Liver (tissue), 3 donors: ENCODE data around the gene PCNT.

Source experiments
- EGR1 ChIP-seq, 2 donors: IDR thresholded peaks; 2 replicates each; pipeline ENCODE4 v1.6.1; 2016 to 2018; ENCODE audit warnings: antibody characterized with exemption in 2 of 2, low read depth in 2 of 2
- GABPA ChIP-seq, 2 donors: IDR thresholded peaks in 1 of 2; conservative IDR thresholded peaks in 1 of 2; 2 replicates each; pipeline ENCODE4 v1.6.1; 2016; ENCODE audit warnings: antibody characterized with exemption in 2 of 2, mild to moderate bottlenecking in 1 of 2, moderate library complexity in 1 of 2
- JUND ChIP-seq, 2 donors: IDR thresholded peaks; 2 replicates each; pipeline ENCODE4 v1.6.1; 2016; ENCODE audit warnings: antibody characterized with exemption in 2 of 2
- RAD21 ChIP-seq, 2 donors: IDR thresholded peaks; 2 replicates each; pipeline ENCODE4 v1.6.1; 2016; ENCODE audit warnings: antibody characterized with exemption in 2 of 2, mild to moderate bottlenecking in 2 of 2
- SP1 ChIP-seq: IDR thresholded peaks from 2 replicates; pipeline ENCODE4 v1.6.1; 2018; ENCODE audit warnings: antibody characterized with exemption, mild to moderate bottlenecking
- TAF1 ChIP-seq: conservative IDR thresholded peaks from 2 replicates; pipeline ENCODE4 v1.6.1; 2016; ENCODE audit warnings: antibody characterized with exemption, mild to moderate bottlenecking
- YY1 ChIP-seq: IDR thresholded peaks from 2 replicates; pipeline ENCODE4 v1.6.1; 2016; ENCODE audit warnings: antibody characterized with exemption, mild to moderate bottlenecking
- TF ChIP-seq, protein P1 (sequence below): fragments of 150-350 bp; IDR thresholded peaks from 2 replicates; pipeline ENCODE4 v1.5.1; 2017; ENCODE audit warnings: improper control_type of control experiment, low read depth, low read length; ENCODE audit not compliant: missing input control
- TF ChIP-seq, protein P2 (sequence below): IDR thresholded peaks from 2 replicates; pipeline ENCODE4 v1.6.1; 2016; ENCODE audit warnings: antibody characterized with exemption
- TF ChIP-seq, protein P3 (sequence below): IDR thresholded peaks from 2 replicates; pipeline ENCODE4 v1.6.1; 2016; ENCODE audit warnings: antibody characterized with exemption
- TF ChIP-seq, protein P4 (sequence below): IDR thresholded peaks from 2 replicates; pipeline ENCODE4 v1.6.1; 2016; ENCODE audit warnings: antibody characterized with exemption, mild to moderate bottlenecking
- donor health status: healthy.
- donor health status: healthy.

DNA sequence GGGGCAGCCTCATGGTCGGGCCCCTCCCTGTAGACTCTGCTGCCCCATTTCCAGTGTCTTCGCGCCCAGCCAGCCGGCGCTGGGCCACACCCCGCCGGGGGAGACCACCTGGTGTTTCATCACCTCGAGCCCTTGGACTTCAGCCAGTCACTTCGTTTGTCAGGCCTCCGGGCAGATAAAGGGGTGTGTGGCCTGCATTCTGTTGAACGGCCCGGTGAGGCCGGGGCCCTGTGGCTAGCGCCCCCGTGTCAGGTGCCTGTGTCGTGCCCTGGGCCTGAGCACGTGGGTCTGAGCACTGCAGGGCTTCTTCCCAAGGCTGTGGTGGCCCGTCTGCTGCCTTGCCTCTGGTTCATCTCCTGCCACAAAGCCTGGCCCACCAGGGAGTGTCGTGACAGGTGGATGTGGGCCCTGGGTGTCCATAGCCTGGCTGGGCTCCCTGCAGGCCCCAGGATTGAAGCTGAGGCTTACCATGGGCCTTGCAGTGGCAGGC, 69.5 kb downstream of the PCNT start:
- TF ChIP-seq, protein P1, sequence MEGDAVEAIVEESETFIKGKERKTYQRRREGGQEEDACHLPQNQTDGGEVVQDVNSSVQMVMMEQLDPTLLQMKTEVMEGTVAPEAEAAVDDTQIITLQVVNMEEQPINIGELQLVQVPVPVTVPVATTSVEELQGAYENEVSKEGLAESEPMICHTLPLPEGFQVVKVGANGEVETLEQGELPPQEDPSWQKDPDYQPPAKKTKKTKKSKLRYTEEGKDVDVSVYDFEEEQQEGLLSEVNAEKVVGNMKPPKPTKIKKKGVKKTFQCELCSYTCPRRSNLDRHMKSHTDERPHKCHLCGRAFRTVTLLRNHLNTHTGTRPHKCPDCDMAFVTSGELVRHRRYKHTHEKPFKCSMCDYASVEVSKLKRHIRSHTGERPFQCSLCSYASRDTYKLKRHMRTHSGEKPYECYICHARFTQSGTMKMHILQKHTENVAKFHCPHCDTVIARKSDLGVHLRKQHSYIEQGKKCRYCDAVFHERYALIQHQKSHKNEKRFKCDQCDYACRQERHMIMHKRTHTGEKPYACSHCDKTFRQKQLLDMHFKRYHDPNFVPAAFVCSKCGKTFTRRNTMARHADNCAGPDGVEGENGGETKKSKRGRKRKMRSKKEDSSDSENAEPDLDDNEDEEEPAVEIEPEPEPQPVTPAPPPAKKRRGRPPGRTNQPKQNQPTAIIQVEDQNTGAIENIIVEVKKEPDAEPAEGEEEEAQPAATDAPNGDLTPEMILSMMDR = no peak
- no peak for TF ChIP-seq TAF1
- no peak for TF ChIP-seq SP1
- no peak for TF ChIP-seq RAD21 (IDR thresholded peaks at IDR 0.05)
- no peak for TF ChIP-seq EGR1 (IDR thresholded peaks at IDR 0.05; ENCODE audit: low read depth in 2 of 2)
- TF ChIP-seq, protein P2, sequence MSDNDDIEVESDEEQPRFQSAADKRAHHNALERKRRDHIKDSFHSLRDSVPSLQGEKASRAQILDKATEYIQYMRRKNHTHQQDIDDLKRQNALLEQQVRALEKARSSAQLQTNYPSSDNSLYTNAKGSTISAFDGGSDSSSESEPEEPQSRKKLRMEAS = no peak
- TF ChIP-seq, protein P3, sequence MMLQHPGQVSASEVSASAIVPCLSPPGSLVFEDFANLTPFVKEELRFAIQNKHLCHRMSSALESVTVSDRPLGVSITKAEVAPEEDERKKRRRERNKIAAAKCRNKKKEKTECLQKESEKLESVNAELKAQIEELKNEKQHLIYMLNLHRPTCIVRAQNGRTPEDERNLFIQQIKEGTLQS = no peak
- TF ChIP-seq JUND (IDR thresholded peaks at IDR 0.05) = no peak
- TF ChIP-seq GABPA (IDR thresholded peaks at IDR 0.05 in 1 of 2, conservative IDR thresholded peaks at IDR 0.05 in 1 of 2) = no peak
- TF ChIP-seq, protein P4, sequence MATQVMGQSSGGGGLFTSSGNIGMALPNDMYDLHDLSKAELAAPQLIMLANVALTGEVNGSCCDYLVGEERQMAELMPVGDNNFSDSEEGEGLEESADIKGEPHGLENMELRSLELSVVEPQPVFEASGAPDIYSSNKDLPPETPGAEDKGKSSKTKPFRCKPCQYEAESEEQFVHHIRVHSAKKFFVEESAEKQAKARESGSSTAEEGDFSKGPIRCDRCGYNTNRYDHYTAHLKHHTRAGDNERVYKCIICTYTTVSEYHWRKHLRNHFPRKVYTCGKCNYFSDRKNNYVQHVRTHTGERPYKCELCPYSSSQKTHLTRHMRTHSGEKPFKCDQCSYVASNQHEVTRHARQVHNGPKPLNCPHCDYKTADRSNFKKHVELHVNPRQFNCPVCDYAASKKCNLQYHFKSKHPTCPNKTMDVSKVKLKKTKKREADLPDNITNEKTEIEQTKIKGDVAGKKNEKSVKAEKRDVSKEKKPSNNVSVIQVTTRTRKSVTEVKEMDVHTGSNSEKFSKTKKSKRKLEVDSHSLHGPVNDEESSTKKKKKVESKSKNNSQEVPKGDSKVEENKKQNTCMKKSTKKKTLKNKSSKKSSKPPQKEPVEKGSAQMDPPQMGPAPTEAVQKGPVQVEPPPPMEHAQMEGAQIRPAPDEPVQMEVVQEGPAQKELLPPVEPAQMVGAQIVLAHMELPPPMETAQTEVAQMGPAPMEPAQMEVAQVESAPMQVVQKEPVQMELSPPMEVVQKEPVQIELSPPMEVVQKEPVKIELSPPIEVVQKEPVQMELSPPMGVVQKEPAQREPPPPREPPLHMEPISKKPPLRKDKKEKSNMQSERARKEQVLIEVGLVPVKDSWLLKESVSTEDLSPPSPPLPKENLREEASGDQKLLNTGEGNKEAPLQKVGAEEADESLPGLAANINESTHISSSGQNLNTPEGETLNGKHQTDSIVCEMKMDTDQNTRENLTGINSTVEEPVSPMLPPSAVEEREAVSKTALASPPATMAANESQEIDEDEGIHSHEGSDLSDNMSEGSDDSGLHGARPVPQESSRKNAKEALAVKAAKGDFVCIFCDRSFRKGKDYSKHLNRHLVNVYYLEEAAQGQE = no peak
- TF ChIP-seq YY1 = no peak
